HEK293 (cell line): ENCODE measurements around the gene MEAF6.

Source experiments
- TCF7L2 ChIP-seq: IDR thresholded peaks from 2 replicates; pipeline ENCODE4 v1.6.1; 2011; ENCODE audit warnings: low read depth, mild to moderate bottlenecking, inconsistent platforms, low read length, moderate library complexity, borderline replicate concordance
- ZNF10 ChIP-seq: fragments of 450-650 bp; formaldehyde crosslinking; IDR thresholded peaks from 2 replicates; pipeline ENCODE4 v1.5.1; 2017; ENCODE audit warnings: missing biosample characterization, missing genetic modification characterization
- ZNF37A ChIP-seq: fragments of 450-650 bp; IDR thresholded peaks from 2 replicates; pipeline ENCODE4 v1.5.1; 2018; ENCODE audit warnings: missing biosample characterization, missing genetic modification characterization

GRCh38 chr1:37549341-37549740 lies 34.8 kb upstream of the MEAF6 start:
- TF ChIP-seq TCF7L2, result no peak
- TF ChIP-seq ZNF10 (tag by site-specific recombination), result no peak
- no peak for TF ChIP-seq ZNF37A (tag by site-specific recombination)
